GM21381 (cell line): ENCODE data around the gene ARPC1B.

Source experiments
- ATAC-seq: cut with Tn5 transposase; IDR thresholded peaks from one replicate; pipeline ENCODE4 v1.9.1; 2021; ENCODE audit warnings: mild to moderate bottlenecking, moderate library complexity; ENCODE audit not compliant: unreplicated experiment

ARPC1B gene

GRCh38 chr7:99440195-99440594 lies 65.7 kb downstream of the ARPC1B start:
- no peak for ATAC-seq
